GM21619 (cell line): Measurements from ENCODE around the gene ANXA6.

Experiments
- ATAC-seq: cut with Tn5 transposase; IDR thresholded peaks from one replicate; pipeline ENCODE4 v1.9.1; 2021; ENCODE audit not compliant: unreplicated experiment

Gene ANXA6

GRCh38 chr5:151106043-151106442 is 51.5 kb downstream of the ANXA6 start:
- ATAC-seq, result no peak

GRCh38 chr5:151105561-151105960 is 52.0 kb downstream of the ANXA6 start:
- no peak for ATAC-seq

- ATAC-seq, result no peak
Measured at GRCh38 chr5:151104795-151105194, 52.8 kb downstream of the ANXA6 start.

GRCh38 chr5:151101746-151102145 is 55.8 kb downstream of the ANXA6 start:
- ATAC-seq, result no peak

- no peak for ATAC-seq
Measured at GRCh38 chr5:151101151-151101550, 56.4 kb downstream of the ANXA6 start.

- ATAC-seq, result no peak
Measured at GRCh38 chr5:151100681-151101080, 56.9 kb downstream of the ANXA6 start.

GRCh38 chr5:151098768-151099121 is 58.8 kb downstream of the ANXA6 start:
- ATAC-seq, result no peak

GRCh38 chr5:151097820-151098767 is 59.5 kb downstream of the ANXA6 start:
- peak; percentile 44 for ATAC-seq

- ATAC-seq, result no peak
Measured at GRCh38 chr5:151097061-151097460, 60.5 kb downstream of the ANXA6 start.

- no peak for ATAC-seq
Measured at GRCh38 chr5:151096001-151096373, 61.6 kb downstream of the ANXA6 start.

GRCh38 chr5:151095341-151096000 is 62.1 kb downstream of the ANXA6 start:
- ATAC-seq, result no peak

- no peak for ATAC-seq
Measured at GRCh38 chr5:151094852-151095245, 62.7 kb downstream of the ANXA6 start.

GRCh38 chr5:151094030-151094851 is 63.3 kb downstream of the ANXA6 start:
- peak; percentile 62 for ATAC-seq

GRCh38 chr5:151093476-151093889 is 64.1 kb downstream of the ANXA6 start:
- ATAC-seq, result no peak

GRCh38 chr5:151092762-151093161 is 64.8 kb downstream of the ANXA6 start:
- no peak for ATAC-seq

- ATAC-seq, result no peak
Measured at GRCh38 chr5:151089726-151090125, 67.9 kb downstream of the ANXA6 start.

GRCh38 chr5:151088986-151089385 is 68.6 kb downstream of the ANXA6 start:
- ATAC-seq, result no peak

GRCh38 chr5:151087486-151087885 is 70.1 kb downstream of the ANXA6 start:
- no peak for ATAC-seq

GRCh38 chr5:151086905-151087360 is 70.6 kb downstream of the ANXA6 start:
- peak; percentile 69 for ATAC-seq

- no peak for ATAC-seq
Measured at GRCh38 chr5:151086192-151086869, 71.2 kb downstream of the ANXA6 start.
